HepG2 (cell line): ENCODE data around the gene HARS2. TPM values are rescaled to one million over a fixed set of nuclear protein-coding genes. Genes with fewer than 3 reads are reported as not detected.

Source experiments
- ATAC-seq: fragments of 200-7000 bp; cut with Tn5 transposase; 3 replicates; pipeline ENCODE4 v1.9.1; 2020; ENCODE audit warnings: mild to moderate bottlenecking, moderate library complexity
- Bru-seq: library from RNA; stranded (reverse); fragments of 400-500 nt; gene quantifications from one replicate; lab custom pipeline; 2021; lab: Mats Ljungman, UMichigan
- BruChase-seq, 2 experiments: library from RNA; stranded (reverse); fragments of 400-500 nt; gene quantifications; one replicate each; lab custom pipeline; 2021; lab: Mats Ljungman, UMichigan
- BruUV-seq: library from RNA; stranded (reverse); fragments of 400-500 nt; replicated peaks from 2 replicates; lab custom pipeline; 2021; lab: Mats Ljungman, UMichigan
- CTCF ChIA-PET: fragments of 300-600 bp; formaldehyde crosslinking; extraction: SDS; loops from one replicate; lab custom pipeline; 2021; ENCODE audit warnings: low total read pairs, inconsistent platforms, low intra/inter-chr PET ratio; lab: Yijun Ruan, JAX
- POLR2A ChIA-PET: fragments of 350-600 bp; sonication (Branson Sonifier 250); formaldehyde crosslinking; loops from one replicate; lab custom pipeline; 2020; ENCODE audit warnings: antibody characterized with exemption, inconsistent platforms; lab: Yijun Ruan, JAX
- DNase-seq: peaks from one replicate; pipeline ENCODE4 v3.0.0-alpha.2; 2015; ENCODE audit warnings: low spot score
- FAIRE-seq: peaks from 3 replicates; lab custom pipeline; 2011; peaks lifted over from hg19 to GRCh38; lab: Jason Lieb, UNC
- H2AFZ ChIP-seq: one replicate; pipeline ENCODE4 v1.6.1; 2011; ENCODE audit warnings: low read length, inconsistent platforms
- H3K27ac ChIP-seq: fragments of 300-600 bp; 3 replicates; pipeline ENCODE4 v1.8.0; 2011; ENCODE audit warnings: mixed run types, mild to moderate bottlenecking, mixed read lengths, low read length, inconsistent platforms; ENCODE audit not compliant: insufficient read depth; ENCODE audit errors: extremely low read length
- H3K27me3 ChIP-seq, 2 experiments: fragments of 200-600 bp in 1 of 2; 2 replicates in 1 of 2; 3 replicates in 1 of 2; pipeline versions ENCODE4 v1.6.0 to v1.8.0; 2011; ENCODE audit warnings: low read length in 2 of 2, mild to moderate bottlenecking in 2 of 2, moderate library complexity in 2 of 2, inconsistent platforms in 1 of 2; ENCODE audit not compliant: insufficient read depth in 2 of 2, control insufficient read depth in 1 of 2
- H3K36me3 ChIP-seq, 2 experiments: fragments of 200-600 bp in 1 of 2; replicated peaks in 1 of 2; 2 replicates in 1 of 2; 3 replicates in 1 of 2; pipeline versions ENCODE4 v1.5.1 to v1.8.0; 2011; ENCODE audit warnings: low read length in 2 of 2, inconsistent platforms in 1 of 2; ENCODE audit not compliant: insufficient read depth in 2 of 2, control insufficient read depth in 1 of 2
- H3K4me1 ChIP-seq: 2 replicates; pipeline ENCODE4 v1.5.1; 2012; ENCODE audit warnings: low read length, inconsistent platforms; ENCODE audit not compliant: insufficient read depth
- H3K4me2 ChIP-seq: 2 replicates; pipeline ENCODE4 v1.6.0; 2011; ENCODE audit warnings: low read depth, low read length, inconsistent platforms
- H3K4me3 ChIP-seq, 3 experiments: fragments of 200-600 bp in 1 of 3; sonication (generic), shearing (Covaris generic) in 1 of 3; replicated peaks in 1 of 3; 2 replicates each; pipeline ENCODE4 v1.5.1; 2011 to 2016; ENCODE audit warnings: low read length in 3 of 3, inconsistent platforms in 2 of 3, low read depth in 2 of 3, mild to moderate bottlenecking in 2 of 3, control low read depth in 1 of 3, mixed read lengths in 1 of 3; ENCODE audit not compliant: insufficient read depth in 1 of 3
- H3K79me2 ChIP-seq: one replicate; pipeline ENCODE4 v1.6.1; 2011; ENCODE audit warnings: low read length, inconsistent platforms; ENCODE audit not compliant: insufficient read depth
- H3K9ac ChIP-seq: 2 replicates; pipeline ENCODE4 v1.6.0; 2011; ENCODE audit warnings: mild to moderate bottlenecking, low read depth, low read length, inconsistent platforms; ENCODE audit not compliant: insufficient read depth
- H3K9me3 ChIP-seq: 2 replicates; pipeline ENCODE4 v1.5.1; 2012; ENCODE audit warnings: mild to moderate bottlenecking, low read length
- H4K20me1 ChIP-seq: 2 replicates; pipeline ENCODE4 v1.6.0; 2011; ENCODE audit warnings: inconsistent platforms, mild to moderate bottlenecking, low read length, moderate library complexity; ENCODE audit not compliant: insufficient read depth
- NFIC ChIP-seq: IDR thresholded peaks from 2 replicates; pipeline ENCODE4 v1.6.1; 2012; ENCODE audit warnings: mild to moderate bottlenecking, low read length, inconsistent platforms
- SRY ChIP-seq: sonication (generic); formaldehyde crosslinking; IDR thresholded peaks from 2 replicates; pipeline ENCODE4 v1.8.0; 2022; ENCODE audit warnings: mild to moderate bottlenecking, missing genetic modification reagents
- WGBS: methylation state at CpG from one replicate; pipeline ENCODE4 v1.1.6; 2017; ENCODE audit warnings: low lambda C conversion rate; 5-methylcytosine and 5-hydroxymethylcytosine counted together
- in situ Hi-C: cut with HindIII; loops from 2 replicates; pipeline ENCODE4 v1.10.0; 2017; ENCODE audit warnings: low pct_unique_long_range_greater_than_20kb; ENCODE audit not compliant: extremely low pct_ligation_motif_present
- intact Hi-C: fragments of 100-400 bp; cut with micrococcal nuclease; formaldehyde crosslinking; loops from one replicate; pipeline ENCODE4 v1.10.0; 2022; ENCODE audit not compliant: unreplicated experiment
- long read RNA-seq, 2 experiments: library from RNA in 1 of 2; library from polyadenylated mRNA in 1 of 2; stranded (forward) in 1 of 2; unstranded in 1 of 2; transcript quantifications; one replicate each; pipeline ENCODE4 v2.0.0, GENCODE V29; 2019 to 2022
- polyA minus RNA-seq, 3 experiments: library from RNA; depleted of rRNA, polyadenylated mRNA; stranded (reverse); fragments of >200 nt; gene quantifications; 2 replicates each; pipeline ENCODE4 v1.2.3, GENCODE V29; 2011; ENCODE audit warnings: low replicate concordance in 1 of 3
- polyA plus RNA-seq, 8 experiments: library from polyadenylated mRNA; depleted of rRNA in 3 of 8; stranded (reverse) in 7 of 8; unstranded in 1 of 8; fragments of >200 nt; fragmentation: Illumina TruSeq in 4 of 8; extraction: Trizol in 4 of 8; gene quantifications; 2 replicates each; pipeline versions ENCODE4 v1.2.1 to v1.2.3, GENCODE V29; 2011 to 2016; ENCODE audit warnings: low read depth in 4 of 8, missing spikeins in 1 of 8, mixed read lengths in 1 of 8; ENCODE audit not compliant: insufficient read depth in 1 of 8
- total RNA-seq, 5 experiments: library from RNA; depleted of rRNA; stranded (reverse); fragments of >200 nt; fragmentation: Illumina TruSeq; extraction: Trizol; gene quantifications; 2 replicates each; pipeline ENCODE4 v1.2.3, GENCODE V29; 2016; ENCODE audit warnings: low read depth in 1 of 5
- TF ChIP-seq, protein P1 (sequence below): sonication (generic); formaldehyde crosslinking; IDR thresholded peaks from 2 replicates; pipeline ENCODE4 v1.4.0; 2020; ENCODE audit warnings: mild to moderate bottlenecking, low read depth, missing genetic modification reagents
- TF ChIP-seq, protein P2 (sequence below), 2 experiments: sonication (generic) in 1 of 2; formaldehyde crosslinking in 1 of 2; IDR thresholded peaks; 2 replicates each; pipeline versions ENCODE4 v1.6.1 to v1.9.0; 2014 to 2022; ENCODE audit warnings: antibody characterized with exemption in 1 of 2, borderline replicate concordance in 1 of 2, inconsistent platforms in 1 of 2, low read depth in 1 of 2, missing genetic modification reagents in 1 of 2

HARS2 gene, protein sequence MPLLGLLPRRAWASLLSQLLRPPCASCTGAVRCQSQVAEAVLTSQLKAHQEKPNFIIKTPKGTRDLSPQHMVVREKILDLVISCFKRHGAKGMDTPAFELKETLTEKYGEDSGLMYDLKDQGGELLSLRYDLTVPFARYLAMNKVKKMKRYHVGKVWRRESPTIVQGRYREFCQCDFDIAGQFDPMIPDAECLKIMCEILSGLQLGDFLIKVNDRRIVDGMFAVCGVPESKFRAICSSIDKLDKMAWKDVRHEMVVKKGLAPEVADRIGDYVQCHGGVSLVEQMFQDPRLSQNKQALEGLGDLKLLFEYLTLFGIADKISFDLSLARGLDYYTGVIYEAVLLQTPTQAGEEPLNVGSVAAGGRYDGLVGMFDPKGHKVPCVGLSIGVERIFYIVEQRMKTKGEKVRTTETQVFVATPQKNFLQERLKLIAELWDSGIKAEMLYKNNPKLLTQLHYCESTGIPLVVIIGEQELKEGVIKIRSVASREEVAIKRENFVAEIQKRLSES
- 25.8 and 28.3 TPM in 2 replicates for total RNA-seq (2016; rRNA removed; fragmentation: Illumina TruSeq; extraction: Trizol)
- 5.1 and 6.4 TPM in 2 replicates for total RNA-seq (2016; cell fraction: cytosol; rRNA removed; fragmentation: Illumina TruSeq; extraction: Trizol; ENCODE audit: low read depth)
- total RNA-seq (2016; cell fraction: insoluble cytoplasmic fraction; rRNA removed; fragmentation: Illumina TruSeq; extraction: Trizol), result 26.9 and 28.1 TPM in 2 replicates
- total RNA-seq (2016; cell fraction: membrane; rRNA removed; fragmentation: Illumina TruSeq; extraction: Trizol), result 9.4 and 11.0 TPM in 2 replicates
- total RNA-seq (2016; cell fraction: nucleus; rRNA removed; fragmentation: Illumina TruSeq; extraction: Trizol), result 24.3 and 26.6 TPM in 2 replicates
- 17.6 and 17.9 TPM in 2 replicates for polyA plus RNA-seq (2011; rRNA removed)
- 11.2 and 13.9 TPM in 2 replicates for polyA plus RNA-seq (2011; cell fraction: cytosol; rRNA removed)
- polyA plus RNA-seq (2011; cell fraction: nucleus; rRNA removed), result 29.0 and 33.3 TPM in 2 replicates
- 14.2 and 15.4 TPM in 2 replicates for polyA plus RNA-seq (2012)
- polyA plus RNA-seq (2016; cell fraction: cytosol; fragmentation: Illumina TruSeq; extraction: Trizol; ENCODE audit: low read depth), result 1.7 and 2.6 TPM in 2 replicates
- 21.7 and 22.7 TPM in 2 replicates for polyA plus RNA-seq (2016; cell fraction: insoluble cytoplasmic fraction; fragmentation: Illumina TruSeq; extraction: Trizol; ENCODE audit: low read depth)
- 4.5 and 5.1 TPM in 2 replicates for polyA plus RNA-seq (2016; cell fraction: membrane; fragmentation: Illumina TruSeq; extraction: Trizol; ENCODE audit: low read depth)
- polyA plus RNA-seq (2016; cell fraction: nucleus; fragmentation: Illumina TruSeq; extraction: Trizol; ENCODE audit: insufficient read depth, low read depth), result 34.6 and 36.3 TPM in 2 replicates
- 18.1 and 21.0 TPM in 2 replicates for polyA minus RNA-seq (2011; rRNA and poly(A)+ RNA removed; ENCODE audit: low replicate concordance)
- 8.6 and 10.0 TPM in 2 replicates for polyA minus RNA-seq (2011; cell fraction: cytosol; rRNA and poly(A)+ RNA removed)
- polyA minus RNA-seq (2011; cell fraction: nucleus; rRNA and poly(A)+ RNA removed), result 44.9 and 58.2 TPM in 2 replicates
- Bru-seq, nascent RNA, result percentile 86 among the genes with signal in this experiment
- percentile 82 among the genes with signal in this experiment for BruChase-seq, experiment 1, labeled RNA remaining after a 6-hour chase
- percentile 88 among the genes with signal in this experiment for BruChase-seq, experiment 2, labeled RNA remaining after a 2-hour chase
- long read RNA-seq, experiment 1, transcript HARS2-201 (13 exons, 2,510 nt), result major isoform, 9 of 15 reads
- long read RNA-seq, experiment 1, partial matches to known transcripts, result 1 of 15 reads
- long read RNA-seq, experiment 1, other reads (novel, unspliced or antisense), result 2 of 15 reads
- long read RNA-seq, experiment 2, transcript HARS2-201 (13 exons, 2,510 nt), result major isoform, 11 of 97 reads
- long read RNA-seq, experiment 2, partial matches to known transcripts, result 71 of 97 reads
- long read RNA-seq, experiment 2, other reads (novel, unspliced or antisense), result 14 of 97 reads

DNA sequence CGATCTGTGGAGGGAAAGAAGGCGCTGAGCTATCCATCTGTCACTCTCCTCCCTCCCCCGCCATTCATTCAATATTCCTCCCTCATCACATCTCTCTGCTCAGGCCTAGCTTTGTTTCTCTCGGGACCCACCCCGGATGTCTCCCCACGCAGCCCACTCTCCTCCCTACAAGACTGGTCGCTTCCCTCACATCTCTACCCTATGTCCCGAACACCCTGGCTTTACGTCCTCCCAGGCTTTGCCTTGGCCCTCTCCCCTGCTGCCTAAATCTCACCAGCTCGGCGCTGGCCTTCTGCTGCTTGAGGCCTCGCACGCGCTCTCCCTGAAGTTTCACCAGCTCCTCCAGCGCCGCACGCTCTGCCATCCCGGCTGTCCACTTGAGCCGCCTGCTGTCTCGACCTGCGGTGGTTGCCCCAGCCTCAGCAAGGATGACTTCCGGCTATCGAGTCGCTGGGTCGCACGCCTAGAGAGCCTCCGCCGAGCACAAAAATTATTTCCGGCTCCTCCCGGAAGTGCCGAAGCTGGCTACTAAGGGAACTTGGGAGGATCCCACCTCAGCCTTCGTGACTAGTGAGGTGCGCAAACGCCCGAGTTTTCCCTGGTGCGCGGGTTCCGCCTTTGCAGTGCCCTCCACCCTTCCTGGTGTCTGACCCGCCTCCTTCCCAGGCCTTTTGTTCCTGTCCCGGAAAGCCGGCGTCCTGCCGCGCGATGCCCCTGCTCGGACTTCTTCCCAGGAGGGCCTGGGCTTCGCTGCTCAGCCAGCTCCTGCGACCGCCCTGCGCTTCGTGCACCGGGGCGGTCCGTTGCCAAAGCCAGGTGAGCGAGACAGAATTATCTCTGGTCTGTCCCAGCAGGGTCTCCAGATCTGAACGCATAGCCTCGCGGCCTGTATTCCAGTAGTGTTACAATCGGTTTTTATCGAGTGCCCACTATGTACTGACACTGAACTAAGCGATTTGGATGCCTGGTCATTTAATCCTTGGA lies at the start of gene HARS2, which contains the start of gene HARS1:
Gene HARS2 (plus strand): TSS at position 515 of the 984 bp plus-strand sequence. CDS start 194 bp downstream, at position 709.
Gene HARS1 (minus strand): TSS at position 430 of the 984 bp plus-strand sequence. CDS start 66 bp downstream, at position 364.
- Histone ChIP-seq H3K9me3 (no peaks in the 10 kb centered on the region), H3K4me1 (peaks cover 28% of the 10 kb centered on the region), H3K27ac (peak within 1 kb of the TSS; percentile 84), H3K4me2 (peak within 1 kb of the TSS; percentile 89), H3K4me3 (peak within 1 kb of the TSS; percentile 82 to 98 (median 87)), H4K20me1 (no peaks in the 10 kb centered on the region), H3K9ac (peak within 1 kb of the TSS; percentile 86), H3K27me3 (no peaks in the 10 kb centered on the region; a peak in 1 of 5 replicates), H3K79me2 (peaks cover 36% of the 10 kb centered on the region), H2AFZ (peak within 1 kb of the TSS; percentile 59), H3K36me3 (peaks cover 10 to 34% of the 10 kb centered on the region in 2 experiments)
- ATAC-seq (peak; percentile 98), FAIRE-seq (peak; percentile 87), DNase-seq (peak; percentile 94)
- intact Hi-C loops (loop anchor here (1.0 to 2.0 kb wide), 5 partner anchors 27 to 144 kb away; partner anchors contain the start of genes EIF4EBP3, IK, NDUFA2 and TMCO6), in situ Hi-C loops (no loop called here)
- 1% methylated on average over 41 of the region's 61 CpGs for WGBS
- no TSS peak for BruUV-seq
- CTCF ChIA-PET, result no interaction called here
- POLR2A ChIA-PET, result interaction anchor here (0.5 to 2.2 kb wide), 25 partner anchors 9 to 290 kb away, joined by 3 to 44 read pairs (median 6); partner anchors contain the start of genes ANKHD1, EIF4EBP3, IK and NDUFA2
- TF ChIP-seq NFIC (0 out of 2 replicates have a peak, but pooled peaks have one; percentile 16), SRY (CRISPR knock-in tag) (0 out of 2 replicates have a peak, but pooled peaks have one; percentile 37)
- TF ChIP-seq, protein P1, sequence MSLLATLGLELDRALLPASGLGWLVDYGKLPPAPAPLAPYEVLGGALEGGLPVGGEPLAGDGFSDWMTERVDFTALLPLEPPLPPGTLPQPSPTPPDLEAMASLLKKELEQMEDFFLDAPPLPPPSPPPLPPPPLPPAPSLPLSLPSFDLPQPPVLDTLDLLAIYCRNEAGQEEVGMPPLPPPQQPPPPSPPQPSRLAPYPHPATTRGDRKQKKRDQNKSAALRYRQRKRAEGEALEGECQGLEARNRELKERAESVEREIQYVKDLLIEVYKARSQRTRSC (CRISPR knock-in tag), result no peak
- TF ChIP-seq, protein P2, sequence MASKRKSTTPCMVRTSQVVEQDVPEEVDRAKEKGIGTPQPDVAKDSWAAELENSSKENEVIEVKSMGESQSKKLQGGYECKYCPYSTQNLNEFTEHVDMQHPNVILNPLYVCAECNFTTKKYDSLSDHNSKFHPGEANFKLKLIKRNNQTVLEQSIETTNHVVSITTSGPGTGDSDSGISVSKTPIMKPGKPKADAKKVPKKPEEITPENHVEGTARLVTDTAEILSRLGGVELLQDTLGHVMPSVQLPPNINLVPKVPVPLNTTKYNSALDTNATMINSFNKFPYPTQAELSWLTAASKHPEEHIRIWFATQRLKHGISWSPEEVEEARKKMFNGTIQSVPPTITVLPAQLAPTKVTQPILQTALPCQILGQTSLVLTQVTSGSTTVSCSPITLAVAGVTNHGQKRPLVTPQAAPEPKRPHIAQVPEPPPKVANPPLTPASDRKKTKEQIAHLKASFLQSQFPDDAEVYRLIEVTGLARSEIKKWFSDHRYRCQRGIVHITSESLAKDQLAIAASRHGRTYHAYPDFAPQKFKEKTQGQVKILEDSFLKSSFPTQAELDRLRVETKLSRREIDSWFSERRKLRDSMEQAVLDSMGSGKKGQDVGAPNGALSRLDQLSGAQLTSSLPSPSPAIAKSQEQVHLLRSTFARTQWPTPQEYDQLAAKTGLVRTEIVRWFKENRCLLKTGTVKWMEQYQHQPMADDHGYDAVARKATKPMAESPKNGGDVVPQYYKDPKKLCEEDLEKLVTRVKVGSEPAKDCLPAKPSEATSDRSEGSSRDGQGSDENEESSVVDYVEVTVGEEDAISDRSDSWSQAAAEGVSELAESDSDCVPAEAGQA (IDR thresholded peaks at IDR 0.05; ENCODE audit: low read depth), result peak; percentile 52; the same call in 1 of the 2 replicates
- TF ChIP-seq, protein P2 (CRISPR knock-in tag; IDR thresholded peaks at IDR 0.05; ENCODE audit: borderline replicate concordance), result 0 out of 2 replicates have a peak, but pooled peaks have one; percentile 75
